ENCODE data around the gene SH2D6. TPM values are rescaled to one million over a fixed set of nuclear protein-coding genes. Genes with fewer than 3 reads are reported as not detected.

The SH2D6 gene
- total RNA-seq, 6 experiments from 2014 or later = 0.40 to 3.7 (median 2.3) TPM; not detected in 2

DNA sequence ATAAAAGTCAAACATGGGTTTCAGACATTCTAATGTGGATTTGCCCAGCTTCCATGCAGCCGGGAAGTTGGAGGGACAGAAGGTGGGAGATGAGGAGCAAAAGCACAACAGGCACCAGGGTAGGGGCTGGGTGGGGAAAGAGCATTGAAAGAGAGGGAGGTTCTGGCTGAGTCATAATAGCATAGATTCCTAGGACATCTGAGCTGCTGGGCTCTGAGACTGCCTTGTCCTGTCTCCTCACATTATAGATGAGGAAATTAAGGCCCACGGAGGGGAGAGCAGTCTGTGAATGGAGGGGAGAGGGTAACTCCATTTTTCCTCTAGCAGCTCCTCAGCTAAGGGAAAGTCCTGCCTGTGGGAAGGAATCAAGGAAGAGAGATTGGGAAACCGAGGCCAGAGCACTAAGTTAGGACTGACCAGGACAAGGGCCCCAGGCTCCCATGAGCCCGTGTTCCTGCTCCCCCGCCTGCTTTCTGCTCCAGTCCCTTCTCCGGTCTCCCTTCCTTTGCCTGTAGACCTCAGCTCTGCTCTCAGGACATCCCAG lies 26.2 kb downstream of the SH2D6 start:
- no peak for TF ChIP-seq POLR2A (IDR thresholded peaks at IDR 0.05)
- no peak for TF ChIP-seq CTCF (IDR thresholded peaks at IDR 0.05)
- Histone ChIP-seq H3K4me1 (peaks cover 0 to 23% (median 8%) of the 10 kb centered on the region in 4 donors), H3K4me3 (no peak overlapping the region), H3K27me3 (no peaks in the 10 kb centered on the region), H3K36me3 (no peaks in the 10 kb centered on the region), H3K27ac (peak overlapping the region in 1 of 3 donors; percentile 67), H3K9me3 (no peaks in the 10 kb centered on the region)
- 93% methylated on average over 4 of the region's 6 CpGs for WGBS (ENCODE audit: insufficient coverage, low coverage, low lambda C conversion rate, missing lambda C conversion rate)
- intact Hi-C loops (cut with DNase I) = no loop called here
- ATAC-seq = no peak
- no peak for DNase-seq

DNA sequence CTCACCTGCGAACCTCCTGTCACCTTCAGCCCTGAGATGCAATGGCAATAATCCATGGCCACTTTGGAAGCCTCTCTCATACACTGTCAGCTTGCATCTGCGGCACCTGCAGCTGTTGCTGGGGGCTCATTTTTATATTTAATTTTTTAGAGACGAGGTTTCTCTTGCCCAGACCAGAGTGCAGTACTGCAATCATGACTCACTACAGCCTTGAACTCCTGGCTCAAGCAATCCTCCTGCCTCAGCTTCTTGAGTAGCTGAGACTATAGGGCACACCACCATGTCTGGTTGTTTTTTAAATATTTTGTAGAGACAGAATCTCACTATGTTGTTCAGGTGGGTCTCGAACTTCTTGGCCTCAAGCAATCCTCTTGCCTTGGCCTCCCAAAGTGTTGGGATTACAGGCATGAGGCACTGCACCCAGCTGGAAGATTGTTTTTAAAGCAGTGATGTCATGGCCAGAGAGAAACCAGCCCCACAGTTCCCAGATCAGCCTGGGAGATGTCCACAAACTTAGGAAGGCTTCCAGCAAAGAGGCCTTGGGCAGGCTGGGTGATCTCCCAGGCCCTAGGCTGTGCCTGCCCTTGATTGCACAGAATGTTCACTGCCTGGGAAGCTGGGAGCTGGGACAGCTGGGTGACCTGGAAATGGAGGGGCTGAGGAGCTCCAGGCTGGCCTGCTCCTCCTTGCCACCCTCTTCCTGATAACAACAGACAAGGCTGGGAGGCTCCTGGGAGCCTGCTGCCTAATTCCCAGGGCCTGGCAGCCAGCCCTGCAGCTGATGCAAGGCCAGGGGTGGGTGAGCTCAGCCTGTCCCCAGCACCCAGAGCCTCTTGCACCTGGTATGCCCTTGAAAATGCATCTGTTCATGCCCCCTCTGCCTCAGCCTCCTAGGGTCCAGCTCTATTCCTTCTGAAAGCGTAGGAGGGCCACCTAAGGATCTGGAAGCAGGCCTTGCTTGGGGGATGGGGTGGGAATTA lies 27.1 kb downstream of the SH2D6 start:
- Histone ChIP-seq H3K36me3 (no peaks in the 10 kb centered on the region), H3K9me3 (no peaks in the 10 kb centered on the region), H3K27ac (peak overlapping the region; percentile 18 to 67 (median 65)), H3K4me1 (peaks cover 0 to 23% (median 8%) of the 10 kb centered on the region in 4 donors), H3K27me3 (no peaks in the 10 kb centered on the region), H3K4me3 (no peak overlapping the region)
- ATAC-seq (peak; percentile 87 to 94 (median 90)), DNase-seq (peak; percentile 67 to 74 (median 72))
- intact Hi-C loops (cut with DNase I) = no loop called here
- 93% methylated on average over 5 of the region's 5 CpGs for WGBS (ENCODE audit: insufficient coverage, low coverage, low lambda C conversion rate, missing lambda C conversion rate)
- TF ChIP-seq POLR2A (IDR thresholded peaks at IDR 0.05) (peak; percentile 15), CTCF (IDR thresholded peaks at IDR 0.05) (no peak)

GRCh38 chr2:85446296-85447221 lies 28.0 kb downstream of the SH2D6 start:
- peak overlapping the region; percentile 18 to 67 (median 65) for H3K27ac ChIP-seq
- intact Hi-C loops (cut with DNase I) = no loop called here
- peaks cover 0 to 23% (median 8%) of the 10 kb centered on the region in 4 donors for H3K4me1 ChIP-seq
- no peaks in the 10 kb centered on the region for H3K27me3 ChIP-seq
- 66% methylated on average over 8 of the region's 14 CpGs for WGBS (ENCODE audit: insufficient coverage, low coverage, low lambda C conversion rate, missing lambda C conversion rate)
- TF ChIP-seq CTCF (IDR thresholded peaks at IDR 0.05) (no peak), POLR2A (IDR thresholded peaks at IDR 0.05) (no peak)
- H3K36me3 ChIP-seq = no peaks in the 10 kb centered on the region
- ATAC-seq = no peak
- H3K4me3 ChIP-seq = no peak overlapping the region
- DNase-seq = no peak
- no peaks in the 10 kb centered on the region for H3K9me3 ChIP-seq

DNA sequence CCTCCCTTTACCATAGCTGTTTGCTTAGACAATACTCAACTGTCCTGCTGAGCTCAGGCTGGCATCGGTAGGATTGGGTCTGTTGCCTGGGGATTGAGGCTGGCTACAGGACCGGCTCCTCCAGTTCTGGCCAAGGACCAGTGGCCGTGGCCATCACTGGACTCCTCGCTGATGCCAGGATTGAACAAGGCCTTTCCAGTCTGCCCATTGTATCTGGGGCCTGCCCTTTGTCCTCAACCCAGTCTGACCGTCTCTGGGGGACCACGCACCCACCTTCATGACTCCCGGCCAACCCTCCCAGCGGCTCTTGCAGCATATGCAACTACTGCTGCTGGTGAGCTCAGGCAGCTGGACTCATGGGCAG lies 28.7 kb downstream of the SH2D6 start:
- no peak overlapping the region for H3K4me3 ChIP-seq
- H3K27me3 ChIP-seq = no peaks in the 10 kb centered on the region
- H3K36me3 ChIP-seq = no peaks in the 10 kb centered on the region
- peaks cover 0 to 23% (median 8%) of the 10 kb centered on the region in 4 donors for H3K4me1 ChIP-seq
- no peak for ATAC-seq
- no peak for TF ChIP-seq POLR2A (IDR thresholded peaks at IDR 0.05)
- no peak for TF ChIP-seq CTCF (IDR thresholded peaks at IDR 0.05)
- intact Hi-C loops (cut with DNase I) = no loop called here
- DNase-seq = no peak
- no peak overlapping the region for H3K27ac ChIP-seq
- WGBS (ENCODE audit: insufficient coverage, low coverage, low lambda C conversion rate, missing lambda C conversion rate) = no CpG with 5 or more reads among the region's 8 CpGs
- H3K9me3 ChIP-seq = no peaks in the 10 kb centered on the region
